K562 (cell line): ENCODE results near the gene JUND. TPM values are rescaled to one million over a fixed set of nuclear protein-coding genes. Genes with fewer than 3 reads are reported as not detected.

Experiments
- ATF1 ChIP-seq, 2 experiments: fragments of 450-650 bp in 1 of 2; IDR thresholded peaks; 2 replicates each; pipeline ENCODE4 v1.6.1; 2016; ENCODE audit warnings: missing compliant biosample characterization in 1 of 2, missing genetic modification characterization in 1 of 2
- BRCA1 ChIP-seq, 2 experiments: fragments of 450-650 bp in 1 of 2; sonication (generic) in 1 of 2; formaldehyde crosslinking in 1 of 2; IDR thresholded peaks; 2 replicates each; pipeline versions ENCODE4 v1.5.0 to v1.6.1; 2017 to 2020; ENCODE audit warnings: mild to moderate bottlenecking in 1 of 2, missing genetic modification reagents in 1 of 2
- CXXC5 ChIP-seq: fragments of 250-450 bp; sonication (Bioruptor Pico); IDR thresholded peaks from 2 replicates; pipeline ENCODE4 v1.8.0; 2022; ENCODE audit warnings: inconsistent platforms, mild to moderate bottlenecking, moderate library complexity
- E2F5 ChIP-seq: sonication (generic); formaldehyde crosslinking; IDR thresholded peaks from 2 replicates; pipeline ENCODE4 v1.8.0; 2022; ENCODE audit warnings: mild to moderate bottlenecking, missing genetic modification reagents
- ELK3 ChIP-seq: fragments of 450-650 bp; formaldehyde crosslinking; IDR thresholded peaks from 2 replicates; pipeline ENCODE4 v1.4.0; 2020; ENCODE audit warnings: mild to moderate bottlenecking
- ERF ChIP-seq: fragments of 450-650 bp; formaldehyde crosslinking; IDR thresholded peaks from 2 replicates; pipeline ENCODE4 v1.4.0; 2020; ENCODE audit warnings: mild to moderate bottlenecking, mixed read lengths
- GTF2E2 ChIP-seq: fragments of 200-800 bp; sonication (Bioruptor generic); IDR thresholded peaks from 2 replicates; pipeline ENCODE4 v1.6.1; 2016; ENCODE audit warnings: missing genetic modification characterization, missing compliant biosample characterization
- HMG20A ChIP-seq: fragments of 450-650 bp; formaldehyde crosslinking; conservative IDR thresholded peaks from 2 replicates; pipeline ENCODE4 v1.4.0; 2020; ENCODE audit warnings: mild to moderate bottlenecking, mixed read lengths
- KLF10 ChIP-seq: fragments of 250-450 bp; sonication (Bioruptor Pico); IDR thresholded peaks from 2 replicates; pipeline ENCODE4 v1.6.1; 2021; ENCODE audit warnings: matching md5 sums
- MAFF ChIP-seq: IDR thresholded peaks from 2 replicates; pipeline ENCODE4 v1.6.1; 2012; ENCODE audit warnings: low read length, improper control_type of control experiment
- MAZ ChIP-seq, 2 experiments: fragments of 450-650 bp in 1 of 2; sonication (generic) in 1 of 2; formaldehyde crosslinking; IDR thresholded peaks in 1 of 2; conservative IDR thresholded peaks in 1 of 2; 2 replicates each; pipeline versions ENCODE4 v1.4.0 to v1.5.0; 2020; ENCODE audit warnings: mild to moderate bottlenecking in 1 of 2, missing genetic modification reagents in 1 of 2
- MED1 ChIP-seq: sonication (generic); formaldehyde crosslinking; IDR thresholded peaks from 2 replicates; pipeline ENCODE4 v1.8.1; 2023; ENCODE audit warnings: missing genetic modification reagents, borderline replicate concordance
- NFE2 ChIP-seq: IDR thresholded peaks from 2 replicates; pipeline ENCODE4 v1.6.1; 2014; ENCODE audit warnings: antibody characterized with exemption, low read depth
- NR1H2 ChIP-seq: sonication (generic); formaldehyde crosslinking; IDR thresholded peaks from 2 replicates; pipeline ENCODE4 v1.4.0; 2020; ENCODE audit warnings: mild to moderate bottlenecking, missing genetic modification reagents
- NR2C2 ChIP-seq, 2 experiments: fragments of 200-800 bp in 1 of 2; sonication (Bioruptor generic) in 1 of 2; sonication (generic) in 1 of 2; formaldehyde crosslinking in 1 of 2; IDR thresholded peaks; 2 replicates each; pipeline versions ENCODE4 v1.6.1 to v1.8.0; 2016 to 2022; ENCODE audit warnings: mild to moderate bottlenecking in 1 of 2, missing compliant biosample characterization in 1 of 2, missing genetic modification characterization in 1 of 2, missing genetic modification reagents in 1 of 2
- PCBP1 ChIP-seq: fragments of 200-400 bp; formaldehyde crosslinking; IDR thresholded peaks from 2 replicates; pipeline ENCODE4 v1.6.1; 2018; ENCODE audit warnings: mild to moderate bottlenecking, low read depth, low read length; ENCODE audit not compliant: poor library complexity, severe bottlenecking
- PYGO2 ChIP-seq: fragments of 450-650 bp; IDR thresholded peaks from 2 replicates; pipeline ENCODE4 v1.6.1; 2016; ENCODE audit warnings: mild to moderate bottlenecking, missing genetic modification characterization, moderate library complexity, missing compliant biosample characterization
- TCFL5 ChIP-seq: fragments of 250-450 bp; sonication (Bioruptor Pico); conservative IDR thresholded peaks from 2 replicates; pipeline ENCODE4 v1.6.1; 2021; ENCODE audit warnings: mild to moderate bottlenecking, moderate library complexity, matching md5 sums
- TGIF2 ChIP-seq: sonication (generic); formaldehyde crosslinking; IDR thresholded peaks from 2 replicates; pipeline ENCODE4 v1.8.1; 2022; ENCODE audit warnings: mild to moderate bottlenecking, missing genetic modification reagents, moderate library complexity
- THRA ChIP-seq: fragments of 450-650 bp; IDR thresholded peaks from 2 replicates; pipeline ENCODE4 v1.6.1; 2017; ENCODE audit warnings: mild to moderate bottlenecking, moderate library complexity
- U2AF1 ChIP-seq: fragments of 200-400 bp; formaldehyde crosslinking; optimal IDR thresholded peaks from 2 replicates; pipeline ENCODE3; 2017; ENCODE audit warnings: mild to moderate bottlenecking, low read depth, low read length, moderate library complexity
- YBX1 ChIP-seq: fragments of 450-650 bp; IDR thresholded peaks from 2 replicates; pipeline ENCODE4 v1.7.1; 2016; ENCODE audit warnings: mild to moderate bottlenecking
- ZFP36 ChIP-seq: fragments of 150-350 bp; IDR thresholded peaks from 2 replicates; pipeline ENCODE4 v1.6.1; 2018; ENCODE audit warnings: low read length, low read depth; ENCODE audit not compliant: partially characterized antibody
- ZNF121 ChIP-seq: sonication (generic); formaldehyde crosslinking; conservative IDR thresholded peaks from 2 replicates; pipeline ENCODE4 v1.8.0; 2022; ENCODE audit warnings: missing genetic modification reagents
- polyA plus RNA-seq, 8 experiments: library from polyadenylated mRNA; depleted of rRNA in 4 of 8; stranded (reverse) in 5 of 8; unstranded in 3 of 8; fragments of >200 nt; fragmentation: Nextera tagmentation in 2 of 8; fragmentation: Illumina TruSeq in 1 of 8; extraction: Ambion mirVana in 2 of 8; extraction: Trizol in 1 of 8; gene quantifications; 2 replicates each; pipeline versions ENCODE4 v1.2.1 to v1.2.3, GENCODE V29; 2011 to 2014; ENCODE audit warnings: inconsistent platforms in 1 of 8, missing spikeins in 1 of 8
- total RNA-seq, 7 experiments: library from RNA; depleted of rRNA in 6 of 7; stranded (reverse); fragments of >200 nt in 6 of 7; fragmentation: Illumina TruSeq in 2 of 7; extraction: Trizol in 2 of 7; gene quantifications; 2 replicates each; pipeline versions ENCODE4 v1.2.1 to v1.2.3, GENCODE V29; 2011 to 2021; ENCODE audit warnings: low replicate concordance in 1 of 7

The JUND gene
- total and polyA plus RNA-seq, 9 of the 15 experiments (the other 6 are each of a cell fraction or from before 2014, with no cell fraction given) = 6.4 to 286 (median 42.3) TPM

GRCh38 chr19:18281082-18282020 lies at the start of gene JUND (continued):
- TF ChIP-seq ZFP36 (no peak), MAZ (CRISPR knock-in tag; conservative IDR thresholded peaks at IDR 0.05 in 1 of 2, IDR thresholded peaks at IDR 0.05 in 1 of 2) (peak in 1 of 2 experiments; percentile 82; a peak in 3 of 4 replicates), THRA (no peak), CXXC5 (CRISPR knock-in tag) (peak; percentile 91), YBX1 (no peak), PYGO2 (tag) (no peak), NR1H2 (0 out of 2 replicates have a peak, but pooled peaks have one; percentile 44), KLF10 (CRISPR knock-in tag) (no peak), ZNF121 (0 out of 2 replicates have a peak, but pooled peaks have one; percentile 18), NFE2 (no peak), TCFL5 (CRISPR knock-in tag) (no peak), MED1 (CRISPR knock-in tag) (peak; percentile 35; the same call in 1 of the 2 replicates), MAFF (no peak), NR2C2 (CRISPR knock-in tag; IDR thresholded peaks at IDR 0.05) (0 out of 2 replicates have a peak, but pooled peaks have one; percentile 23), NR2C2 (tag; IDR thresholded peaks at IDR 0.05) (peak; percentile 86), ELK3 (CRISPR knock-in tag) (no peak), PCBP1 (no peak), BRCA1 (IDR thresholded peaks at IDR 0.05) (no peak), BRCA1 (CRISPR knock-in tag; IDR thresholded peaks at IDR 0.05) (no peak), ATF1 (CRISPR knock-in tag; IDR thresholded peaks at IDR 0.05) (peak; percentile 32; the same call in 1 of the 2 replicates), ATF1 (tag; IDR thresholded peaks at IDR 0.05) (peak; percentile 93), GTF2E2 (tag) (peak; percentile 63; the same call in 1 of the 2 replicates), E2F5 (CRISPR knock-in tag) (peak; percentile 24; the same call in 1 of the 2 replicates), ERF (CRISPR knock-in tag) (peak; percentile 92), TGIF2 (CRISPR knock-in tag) (0 out of 2 replicates have a peak, but pooled peaks have one; percentile 53), U2AF1 (no peak), HMG20A (no peak)
